PC-3 (cell line): Measurements from ENCODE around the gene ZNF3. TPM values are rescaled to one million over a fixed set of nuclear protein-coding genes. Genes with fewer than 3 reads are reported as not detected.

Experiments
- ATAC-seq: fragments of 200-7000 bp; cut with Tn5 transposase; 2 replicates; pipeline ENCODE4 v1.9.1; 2020; ENCODE audit warnings: mild to moderate bottlenecking, moderate library complexity
- BruUV-seq: library from RNA; stranded (reverse); fragments of 400-500 nt; replicated peaks from 2 replicates; lab custom pipeline; 2021; lab: Mats Ljungman, UMichigan
- CTCF ChIA-PET: fragments of 300-600 bp; sonication (Branson Sonifier 250); formaldehyde crosslinking; loops from one replicate; lab custom pipeline; 2022; ENCODE audit warnings: antibody characterized with exemption; lab: Charles Lee
- POLR2A ChIA-PET: fragments of 300-600 bp; sonication (Branson Sonifier 250); formaldehyde crosslinking; loops from one replicate; lab custom pipeline; 2022; ENCODE audit warnings: antibody characterized with exemption; ENCODE audit not compliant: unreplicated experiment; lab: Charles Lee
- DNase-seq: peaks from one replicate; pipeline ENCODE4 v3.0.0-alpha.2; 2015
- H2AFZ ChIP-seq: fragments of 300-600 bp; sonication (generic); 2 replicates; pipeline ENCODE4 v1.6.0; 2016; ENCODE audit warnings: antibody characterized with exemption, low read length
- H3F3A ChIP-seq: fragments of 300-600 bp; sonication (generic); one replicate; pipeline ENCODE4 v1.6.0; 2017; ENCODE audit warnings: antibody characterized with exemption, low read length, control low read depth, mild to moderate bottlenecking; ENCODE audit not compliant: unreplicated experiment
- H3K27ac ChIP-seq: fragments of 300-600 bp; sonication (generic); 2 replicates; pipeline ENCODE4 v1.5.1; 2016; ENCODE audit warnings: mild to moderate bottlenecking, low read length
- H3K27me3 ChIP-seq: fragments of 300-600 bp; sonication (generic); 2 replicates; pipeline ENCODE4 v1.6.1; 2016; ENCODE audit warnings: low read length, mixed read lengths
- H3K36me3 ChIP-seq: fragments of 300-600 bp; sonication (generic); 2 replicates; pipeline ENCODE4 v1.6.1; 2016; ENCODE audit warnings: low read depth, mixed run types, low read length, mixed read lengths
- H3K4me1 ChIP-seq: fragments of 300-600 bp; sonication (generic); 2 replicates; pipeline ENCODE4 v1.5.1; 2016; ENCODE audit warnings: low read length; ENCODE audit not compliant: insufficient read depth
- H3K4me2 ChIP-seq: fragments of 300-600 bp; sonication (generic); 2 replicates; pipeline ENCODE4 v1.6.0; 2016; ENCODE audit warnings: low read length
- H3K4me3 ChIP-seq: fragments of 300-600 bp; sonication (generic); 2 replicates; pipeline ENCODE4 v1.5.1; 2016; ENCODE audit warnings: mild to moderate bottlenecking, low read length, mixed read lengths
- H3K79me2 ChIP-seq: fragments of 300-600 bp; sonication (generic); 2 replicates; pipeline ENCODE4 v1.6.1; 2017; ENCODE audit warnings: low read length, mixed read lengths
- H3K9ac ChIP-seq: fragments of 300-600 bp; sonication (generic); 2 replicates; pipeline ENCODE4 v1.6.0; 2016; ENCODE audit warnings: mild to moderate bottlenecking, low read length
- H3K9me2 ChIP-seq: fragments of 300-600 bp; sonication (generic); replicated peaks from 2 replicates; pipeline ENCODE4 v1.6.1; 2016; ENCODE audit warnings: mixed run types, low read length, mixed read lengths
- H3K9me3 ChIP-seq: fragments of 300-600 bp; sonication (generic); 2 replicates; pipeline ENCODE4 v1.6.1; 2016; ENCODE audit warnings: low read length, mixed read lengths
- H4K20me1 ChIP-seq: fragments of 300-600 bp; sonication (generic); 2 replicates; pipeline ENCODE4 v1.6.1; 2016; ENCODE audit warnings: low read length, mixed read lengths
- EZH2 ChIP-seq: fragments of 300-600 bp; sonication (generic); IDR thresholded peaks from one replicate; pipeline ENCODE4 v1.6.1; 2017; ENCODE audit warnings: antibody characterized with exemption, mild to moderate bottlenecking, low read length; ENCODE audit not compliant: unreplicated experiment
- EZH2phosphoT487 ChIP-seq: fragments of 300-600 bp; sonication (generic); IDR thresholded peaks from 2 replicates; pipeline ENCODE4 v1.6.1; 2018; ENCODE audit warnings: mild to moderate bottlenecking, antibody characterized with exemption, low read length, borderline replicate concordance
- intact Hi-C: fragments of 100-400 bp; cut with micrococcal nuclease; formaldehyde crosslinking; loops from 2 replicates; pipeline ENCODE4 v1.9.0; 2023
- total RNA-seq: library from RNA; depleted of rRNA; stranded (reverse); fragments of >200 nt; gene quantifications from 2 replicates; pipeline ENCODE4 v1.2.3, GENCODE V29; 2014
- TF ChIP-seq, protein P1 (sequence below): fragments of 300-600 bp; sonication (generic); conservative IDR thresholded peaks from 2 replicates; pipeline ENCODE4 v1.5.1; 2017; ENCODE audit warnings: antibody characterized with exemption, low read depth, mild to moderate bottlenecking, low read length

Gene ZNF3
- total RNA-seq, 1 experiment from 2014 or later: 16.5 TPM

DNA sequence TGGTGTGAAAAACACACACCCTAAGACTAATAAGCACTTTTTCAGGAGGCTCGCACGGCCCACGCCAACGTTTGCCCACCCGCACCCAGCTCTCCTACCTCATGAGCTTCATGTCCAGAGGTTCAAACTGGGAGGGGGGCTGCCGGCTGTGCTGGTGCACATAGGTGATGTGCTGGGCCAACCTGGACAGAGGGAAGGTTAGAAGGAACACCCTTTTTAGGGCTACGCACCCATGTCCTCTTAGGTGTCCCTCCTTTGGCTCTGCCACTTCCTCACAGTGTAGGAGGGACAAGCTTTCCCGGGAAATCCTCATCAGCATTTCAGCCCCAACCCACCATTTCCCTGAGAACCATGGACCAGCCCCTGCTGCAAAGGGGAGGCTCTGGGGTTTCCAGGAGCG is 13.8 kb upstream of the ZNF3 start:
- DNase-seq (no peak), ATAC-seq (no peak)
- peaks cover 11% of the 10 kb centered on the region for H3K4me1 ChIP-seq
- no peaks in the 10 kb centered on the region for H3K9me2 ChIP-seq
- H3K27me3 ChIP-seq: no peaks in the 10 kb centered on the region
- no peak overlapping the region for H3K9ac ChIP-seq
- no peak overlapping the region for H3K4me2 ChIP-seq
- H3K36me3 ChIP-seq: peaks cover 83% of the 10 kb centered on the region
- H3K79me2 ChIP-seq: peaks cover 39% of the 10 kb centered on the region
- H4K20me1 ChIP-seq: peaks cover 31% of the 10 kb centered on the region
- H3K4me3 ChIP-seq: no peak overlapping the region
- H2AFZ ChIP-seq: no peak overlapping the region
- H3F3A ChIP-seq: no peaks in the 10 kb centered on the region
- ChIA-PET CTCF (no interaction called here), POLR2A (interaction anchor here (0.6 to 1.1 kb wide), 2 partner anchors 18 to 45 kb away, joined by 3 to 7 read pairs; no protein-coding TSS in a partner anchor)
- H3K27ac ChIP-seq: no peak overlapping the region
- intact Hi-C loops: no loop called here
- TF ChIP-seq EZH2 (no peak), EZH2phosphoT487 (no peak)
- TF ChIP-seq, protein P1, sequence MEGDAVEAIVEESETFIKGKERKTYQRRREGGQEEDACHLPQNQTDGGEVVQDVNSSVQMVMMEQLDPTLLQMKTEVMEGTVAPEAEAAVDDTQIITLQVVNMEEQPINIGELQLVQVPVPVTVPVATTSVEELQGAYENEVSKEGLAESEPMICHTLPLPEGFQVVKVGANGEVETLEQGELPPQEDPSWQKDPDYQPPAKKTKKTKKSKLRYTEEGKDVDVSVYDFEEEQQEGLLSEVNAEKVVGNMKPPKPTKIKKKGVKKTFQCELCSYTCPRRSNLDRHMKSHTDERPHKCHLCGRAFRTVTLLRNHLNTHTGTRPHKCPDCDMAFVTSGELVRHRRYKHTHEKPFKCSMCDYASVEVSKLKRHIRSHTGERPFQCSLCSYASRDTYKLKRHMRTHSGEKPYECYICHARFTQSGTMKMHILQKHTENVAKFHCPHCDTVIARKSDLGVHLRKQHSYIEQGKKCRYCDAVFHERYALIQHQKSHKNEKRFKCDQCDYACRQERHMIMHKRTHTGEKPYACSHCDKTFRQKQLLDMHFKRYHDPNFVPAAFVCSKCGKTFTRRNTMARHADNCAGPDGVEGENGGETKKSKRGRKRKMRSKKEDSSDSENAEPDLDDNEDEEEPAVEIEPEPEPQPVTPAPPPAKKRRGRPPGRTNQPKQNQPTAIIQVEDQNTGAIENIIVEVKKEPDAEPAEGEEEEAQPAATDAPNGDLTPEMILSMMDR: no peak
- BruUV-seq: no TSS peak
- H3K9me3 ChIP-seq: no peaks in the 10 kb centered on the region

DNA sequence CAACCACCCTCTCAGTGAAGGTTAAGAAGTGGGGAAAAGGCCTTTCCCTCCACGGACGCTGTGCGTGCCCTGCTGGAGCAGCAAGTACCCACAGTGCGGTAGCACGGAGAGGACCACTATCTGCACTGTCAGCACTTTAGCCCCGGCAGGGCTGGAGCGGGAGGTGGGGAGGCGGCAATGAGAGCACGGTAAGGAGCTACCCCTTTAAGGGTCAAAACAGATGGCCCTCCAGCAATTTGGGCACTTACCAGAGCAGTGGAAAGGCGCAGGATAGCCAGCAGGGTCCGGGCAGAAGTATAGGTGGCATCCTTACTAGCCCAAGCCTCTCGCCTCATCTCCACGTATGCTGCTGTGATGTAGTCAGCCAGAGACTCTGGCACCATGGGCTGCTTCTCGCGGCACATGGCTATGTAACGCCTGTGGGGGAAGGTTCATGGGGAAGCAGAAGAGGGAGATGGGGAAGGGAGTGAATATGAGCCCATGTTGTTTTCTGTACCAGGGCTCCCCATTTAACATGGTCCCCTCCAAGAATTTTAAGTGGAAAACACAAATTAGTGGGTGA is 12.5 kb upstream of the ZNF3 start:
- peaks cover 73% of the 10 kb centered on the region for H3K36me3 ChIP-seq
- H3F3A ChIP-seq: no peaks in the 10 kb centered on the region
- peaks cover 19% of the 10 kb centered on the region for H4K20me1 ChIP-seq
- H3K9me3 ChIP-seq: no peaks in the 10 kb centered on the region
- H3K9me2 ChIP-seq: no peaks in the 10 kb centered on the region
- H3K4me1 ChIP-seq: peaks cover 8% of the 10 kb centered on the region; the same call in 1 of the 2 replicates
- H2AFZ ChIP-seq: no peak overlapping the region
- no peak for DNase-seq
- H3K27me3 ChIP-seq: no peaks in the 10 kb centered on the region
- POLR2A ChIA-PET: no interaction called here
- CTCF ChIA-PET: no interaction called here
- no peak overlapping the region for H3K9ac ChIP-seq
- no TSS peak for BruUV-seq
- no peak overlapping the region for H3K4me3 ChIP-seq
- H3K27ac ChIP-seq: no peak overlapping the region
- TF ChIP-seq, protein P1: no peak
- TF ChIP-seq EZH2phosphoT487: no peak
- no peak for TF ChIP-seq EZH2
- ATAC-seq: no peak
- H3K79me2 ChIP-seq: peaks cover 37% of the 10 kb centered on the region
- intact Hi-C loops: no loop called here
- no peak overlapping the region for H3K4me2 ChIP-seq

DNA sequence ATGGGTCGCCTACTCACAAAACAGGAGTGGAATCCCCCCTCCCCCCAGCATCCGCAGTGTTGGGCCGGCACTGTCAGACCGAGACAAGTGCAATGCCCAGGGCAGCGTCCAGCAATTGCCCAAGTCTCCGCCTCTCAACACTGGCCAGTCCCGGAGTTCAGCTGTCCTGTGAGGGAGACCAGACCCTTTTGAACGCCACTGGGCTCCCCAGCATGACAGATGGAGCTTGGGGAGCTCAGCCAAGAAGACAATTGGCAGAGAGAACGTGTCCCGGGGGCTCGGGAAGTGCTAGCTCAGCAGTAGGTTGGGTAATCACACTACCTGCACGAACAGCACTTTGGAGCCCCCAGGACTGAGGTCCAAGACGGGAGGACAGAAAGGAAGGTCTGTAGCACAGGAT is 12.0 kb upstream of the ZNF3 start:
- Histone ChIP-seq H3K9me3 (no peaks in the 10 kb centered on the region), H3K9ac (no peak overlapping the region), H3K36me3 (peaks cover 68% of the 10 kb centered on the region), H3F3A (no peaks in the 10 kb centered on the region), H3K4me3 (no peak overlapping the region), H3K27me3 (no peaks in the 10 kb centered on the region), H3K27ac (no peak overlapping the region), H3K79me2 (peaks cover 37% of the 10 kb centered on the region), H3K4me1 (peaks cover 11% of the 10 kb centered on the region), H3K9me2 (no peaks in the 10 kb centered on the region), H4K20me1 (peaks cover 14% of the 10 kb centered on the region; the same call in 1 of the 2 replicates), H2AFZ (no peak overlapping the region), H3K4me2 (no peak overlapping the region)
- intact Hi-C loops: no loop called here
- no peak for ATAC-seq
- ChIA-PET POLR2A (no interaction called here), CTCF (no interaction called here)
- BruUV-seq: no TSS peak
- DNase-seq: no peak
- TF ChIP-seq EZH2: no peak
- no peak for TF ChIP-seq EZH2phosphoT487
- TF ChIP-seq, protein P1: no peak
